Stimulated activated CD4-positive, alpha-beta T cell treated with anti-CD3 and anti-CD28 coated beads, Interleukin-15, amount 100 ng/mL, for 1 hour (primary cell): ENCODE results near the gene MAS1.
"Not testable (repeated sequence)": the region's sequence is repeated elsewhere in the genome, so short reads cannot be mapped to it uniquely, and the experiment has no call there.

ENCODE experiments used
- DNase-seq, 2 donors: peaks; one replicate each; pipeline ENCODE4 v3.0.0-alpha.2; 2020; ENCODE audit warnings: low read depth in 1 of 2, low spot score in 1 of 2

The MAS1 gene

GRCh38 chr6:159915397-159915796, 24.6 kb downstream of the MAS1 start:
- no peak for DNase-seq

DNA sequence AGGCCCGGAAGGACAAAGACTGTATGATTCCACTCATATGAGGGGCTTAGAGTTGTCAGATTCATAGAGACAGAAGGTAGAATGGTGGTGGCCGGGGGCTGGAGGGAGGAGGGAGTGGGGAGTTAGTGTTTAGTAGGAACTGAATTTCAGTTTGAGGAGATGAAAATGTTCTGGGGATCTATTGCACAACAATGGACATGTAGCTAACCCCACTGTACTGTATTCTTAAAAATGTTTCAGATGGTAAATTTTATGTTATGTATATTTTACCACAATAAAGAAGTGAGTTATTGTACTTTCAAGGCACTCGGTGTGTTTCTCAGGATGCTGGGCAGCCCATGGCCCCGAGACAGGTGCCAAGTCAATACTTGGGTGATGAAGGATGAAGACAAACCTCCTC, 25.4 kb downstream of the MAS1 start:
- no peak for DNase-seq

- DNase-seq: no peak
Observed at GRCh38 chr6:159916752-159917151, 26.0 kb downstream of the MAS1 start.

GRCh38 chr6:159919011-159919511, 28.3 kb downstream of the MAS1 start:
- DNase-seq: no peak

DNA sequence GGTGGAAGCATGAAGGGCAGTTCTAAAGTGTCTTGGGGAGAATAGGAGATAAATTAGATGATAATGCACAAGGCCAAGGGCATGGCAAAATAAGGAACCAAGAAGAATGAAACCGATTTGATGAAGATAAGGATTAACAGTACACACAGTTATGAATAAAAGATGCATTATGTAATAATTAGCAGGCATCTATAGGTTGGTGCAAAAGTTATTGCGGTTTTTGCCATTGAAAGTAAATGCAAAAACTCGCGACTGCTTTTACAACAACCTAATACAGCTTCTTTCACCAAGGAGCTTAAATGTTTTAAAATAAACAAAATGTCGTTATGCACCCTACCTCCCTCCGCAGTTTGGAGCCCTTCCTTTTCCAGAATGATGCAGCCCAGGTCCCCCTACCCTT, 29.0 kb downstream of the MAS1 start:
- DNase-seq: no peak

GRCh38 chr6:159924150-159924549, 33.4 kb downstream of the MAS1 start:
- not testable (repeated sequence) for DNase-seq

GRCh38 chr6:159926542-159927203, 35.9 kb downstream of the MAS1 start:
- DNase-seq: no peak

DNA sequence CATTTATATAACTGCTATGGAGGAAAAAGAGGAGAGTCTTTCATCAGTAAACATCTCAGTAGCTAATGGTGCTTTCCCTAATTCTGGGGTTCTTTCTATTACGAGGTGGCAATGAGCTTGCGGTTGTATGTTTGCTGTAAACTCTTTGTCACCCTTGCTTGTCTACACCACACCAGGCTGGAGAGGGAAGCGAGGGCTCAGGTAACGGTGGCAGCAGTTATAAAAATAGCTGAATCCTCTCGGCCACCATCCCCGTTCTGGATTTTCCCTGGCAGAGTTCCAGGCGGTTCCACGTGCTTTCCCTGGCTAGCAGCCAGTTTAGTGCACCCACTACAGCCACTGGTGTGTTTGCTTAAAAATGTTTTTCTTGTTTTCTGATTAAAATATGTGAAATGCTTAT, 39.0 kb downstream of the MAS1 start:
- peak; percentile 18 to 22 for DNase-seq

DNA sequence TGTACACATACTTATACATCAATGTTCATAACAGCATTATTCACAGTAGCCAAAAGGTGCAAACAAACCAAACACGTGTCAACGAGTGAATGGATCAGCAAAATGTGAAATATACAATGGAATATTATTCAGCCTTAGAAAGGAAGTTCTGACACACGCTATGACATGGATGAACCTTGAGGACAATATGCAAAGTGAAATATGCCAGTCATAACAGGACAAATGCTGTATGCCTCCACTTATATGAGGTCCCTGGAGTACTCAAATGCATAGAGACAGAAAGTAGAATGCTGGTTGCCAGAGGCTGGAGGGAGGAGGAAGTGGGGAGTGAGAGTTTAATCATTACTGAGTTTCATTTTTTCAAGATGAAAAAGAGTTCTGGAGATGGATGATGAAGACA, 40.3 kb downstream of the MAS1 start:
- DNase-seq: no peak

GRCh38 chr6:159931846-159932245, 41.1 kb downstream of the MAS1 start:
- DNase-seq: no peak

DNA sequence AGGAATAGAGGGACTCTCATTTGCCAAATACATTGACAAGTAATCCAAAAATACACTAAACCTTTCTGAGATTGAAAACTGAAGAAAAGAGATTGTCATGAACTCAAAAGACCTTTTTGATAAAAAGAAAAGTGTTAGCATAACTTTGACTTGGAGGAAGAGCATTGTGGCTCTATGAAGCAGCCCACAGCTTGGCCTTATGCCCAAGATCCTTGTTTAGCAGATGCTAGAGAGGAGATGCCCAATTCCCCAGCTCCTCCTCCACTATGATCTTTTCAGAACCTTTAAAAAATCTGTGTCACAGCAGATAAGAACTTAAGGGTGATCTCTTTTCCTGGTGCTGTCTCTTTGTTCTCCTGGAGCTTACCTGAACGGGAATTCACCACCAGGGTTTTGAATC, 42.3 kb downstream of the MAS1 start:
- no peak for DNase-seq

- DNase-seq: no peak
Observed at GRCh38 chr6:159934181-159934580, 43.4 kb downstream of the MAS1 start.

- no peak for DNase-seq
Observed at GRCh38 chr6:159935065-159935464, 44.3 kb downstream of the MAS1 start.

DNA sequence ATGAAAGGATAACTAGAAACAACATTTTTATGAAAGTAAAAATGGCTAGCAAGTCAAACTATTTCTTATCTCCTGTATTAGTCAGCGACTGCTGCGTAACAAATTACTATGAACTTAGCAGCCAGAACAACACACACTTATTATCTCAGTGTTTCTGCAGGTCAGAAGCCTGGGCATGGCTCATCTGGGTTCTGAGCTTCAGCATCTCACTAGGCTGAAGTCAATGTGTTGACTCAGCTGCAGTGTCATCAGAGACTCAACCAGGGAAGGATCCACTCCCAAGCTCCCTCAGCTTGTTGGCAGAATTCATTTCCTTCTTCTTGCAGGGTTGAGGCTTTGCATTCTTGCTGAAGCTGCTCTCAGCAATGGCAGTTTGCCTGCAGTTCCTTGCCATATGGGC, 44.8 kb downstream of the MAS1 start:
- DNase-seq: no peak

DNA sequence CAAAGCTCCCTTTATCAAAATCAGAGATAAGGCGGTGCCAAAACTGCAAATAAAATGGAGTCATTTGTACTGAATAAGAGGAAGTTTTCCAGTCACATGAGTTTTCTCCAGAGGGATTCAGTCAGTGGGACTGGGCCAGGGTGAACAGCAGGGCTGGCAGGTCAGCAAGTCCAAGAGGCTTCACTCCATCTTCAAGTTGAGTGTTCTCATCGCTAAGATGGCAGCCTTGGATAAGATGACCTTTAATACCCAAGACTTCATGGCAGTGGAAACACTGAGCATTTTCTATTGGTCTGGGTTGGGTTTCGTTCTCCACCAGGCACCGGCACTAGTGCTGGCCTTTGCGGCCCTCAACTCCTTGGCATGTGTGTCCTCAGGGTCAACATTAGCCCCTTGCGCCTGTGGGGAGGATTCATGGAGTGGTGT, 48.8 kb downstream of the MAS1 start:
- DNase-seq: no peak
